Vagina (tissue), 2 donors: ENCODE data around the gene SYTL3. TPM values are rescaled to one million over a fixed set of nuclear protein-coding genes. Genes with fewer than 3 reads are reported as not detected.

ENCODE experiments used
- DNase-seq, 2 donors: peaks; one replicate each; pipeline ENCODE4 v3.0.0-alpha.2; 2017; ENCODE audit errors: extremely low spot score in 2 of 2
- H3K27ac ChIP-seq: fragments of 200-600 bp; sonication (generic); one replicate; pipeline ENCODE4 v1.5.1; 2019
- H3K27me3 ChIP-seq: fragments of 200-600 bp; sonication (generic); one replicate; pipeline ENCODE4 v1.5.1; 2019
- H3K36me3 ChIP-seq, 2 donors: fragments of 200-600 bp; sonication (generic); one replicate each; pipeline ENCODE4 v1.5.1; 2017 to 2019
- H3K4me1 ChIP-seq: fragments of 200-600 bp; sonication (generic); one replicate; pipeline ENCODE4 v1.5.1; 2019
- H3K4me3 ChIP-seq, 2 donors: fragments of 200-600 bp; sonication (generic); 1 replicate in 1 of 2; 2 replicates in 1 of 2; pipeline ENCODE4 v1.5.1; 2016 to 2019
- H3K9me3 ChIP-seq: fragments of 200-600 bp; sonication (generic); one replicate; pipeline ENCODE4 v1.5.1; 2019
- CTCF ChIP-seq, 3 experiments: fragments of 450-650 bp in 2 of 3; fragments of 200-600 bp in 1 of 3; sonication (generic) in 1 of 3; IDR thresholded peaks; one replicate each; pipeline ENCODE4 v1.5.1; 2017 to 2019; ENCODE audit warnings: antibody characterized with exemption in 3 of 3, mild to moderate bottlenecking in 2 of 3, moderate library complexity in 2 of 3
- POLR2A ChIP-seq, 2 donors: fragments of 450-650 bp; IDR thresholded peaks; one replicate each; pipeline ENCODE4 v1.6.1; 2017; ENCODE audit warnings: antibody characterized with exemption in 2 of 2, mild to moderate bottlenecking in 2 of 2, moderate library complexity in 2 of 2
- POLR2AphosphoS5 ChIP-seq, 2 donors: sonication (generic); formaldehyde crosslinking; IDR thresholded peaks; one replicate each; pipeline ENCODE4 v1.9.0; 2017; ENCODE audit warnings: antibody characterized with exemption in 2 of 2, mild to moderate bottlenecking in 2 of 2, low read depth in 1 of 2; ENCODE audit not compliant: insufficient read depth in 1 of 2
- intact Hi-C: fragments of 100-400 bp; cut with DNase I; formaldehyde crosslinking; loops from one replicate; pipeline ENCODE4 v1.15.1; 2023
- total RNA-seq: library from RNA; depleted of rRNA; stranded (reverse); fragments of >200 nt; gene quantifications from one replicate; pipeline ENCODE4 v1.2.3, GENCODE V29; 2016

The SYTL3 gene
- total RNA-seq, 1 donor from 2014 or later: 10.8 TPM

- peak in 1 of 2 donors; percentile 77 for TF ChIP-seq POLR2AphosphoS5 (IDR thresholded peaks at IDR 0.05; ENCODE audit: insufficient read depth in 1 of 2, low read depth in 1 of 2)
- TF ChIP-seq POLR2A (IDR thresholded peaks at IDR 0.05): no peak
- no peak for TF ChIP-seq CTCF (IDR thresholded peaks at IDR 0.05)
- DNase-seq: no peak
- Histone ChIP-seq H3K27me3 (no peaks in the 10 kb centered on the region), H3K36me3 (peaks cover 0 to 61% of the 10 kb centered on the region in 2 donors), H3K9me3 (no peaks in the 10 kb centered on the region), H3K27ac (peak overlapping the region; percentile 66), H3K4me1 (peaks cover 27% of the 10 kb centered on the region), H3K4me3 (no peak overlapping the region)
- intact Hi-C loops: no loop called here
These were observed 123.1 kb downstream of the SYTL3 start for GRCh38 chr6:158772851-158773371.

GRCh38 chr6:158773581-158774449, 124.0 kb downstream of the SYTL3 start:
- peaks cover 0 to 58% of the 10 kb centered on the region in 2 donors for H3K36me3 ChIP-seq
- no peak overlapping the region for H3K4me3 ChIP-seq
- H3K9me3 ChIP-seq: no peaks in the 10 kb centered on the region
- no peak for TF ChIP-seq POLR2A (IDR thresholded peaks at IDR 0.05)
- H3K27ac ChIP-seq: peak overlapping the region; percentile 66
- DNase-seq: no peak
- intact Hi-C loops: no loop called here
- peaks cover 27% of the 10 kb centered on the region for H3K4me1 ChIP-seq
- H3K27me3 ChIP-seq: no peaks in the 10 kb centered on the region

- no peak for TF ChIP-seq POLR2A (IDR thresholded peaks at IDR 0.05)
- no peak for TF ChIP-seq POLR2AphosphoS5 (IDR thresholded peaks at IDR 0.05; ENCODE audit: insufficient read depth in 1 of 2, low read depth in 1 of 2)
- TF ChIP-seq CTCF (IDR thresholded peaks at IDR 0.05): no peak
- Histone ChIP-seq H3K9me3 (no peaks in the 10 kb centered on the region), H3K27ac (no peak overlapping the region), H3K36me3 (peaks cover 0 to 55% of the 10 kb centered on the region in 2 donors), H3K4me1 (peaks cover 27% of the 10 kb centered on the region), H3K27me3 (no peaks in the 10 kb centered on the region), H3K4me3 (no peak overlapping the region)
- DNase-seq: no peak
- intact Hi-C loops: no loop called here
These were observed 125.0 kb downstream of the SYTL3 start for GRCh38 chr6:158774717-158775449.

- H3K27me3 ChIP-seq: no peaks in the 10 kb centered on the region
- H3K27ac ChIP-seq: no peak overlapping the region
- TF ChIP-seq CTCF (IDR thresholded peaks at IDR 0.05) (no peak), POLR2AphosphoS5 (IDR thresholded peaks at IDR 0.05; ENCODE audit: insufficient read depth in 1 of 2, low read depth in 1 of 2) (no peak), POLR2A (IDR thresholded peaks at IDR 0.05) (no peak)
- intact Hi-C loops: no loop called here
- peaks cover 27% of the 10 kb centered on the region for H3K4me1 ChIP-seq
- no peak overlapping the region for H3K4me3 ChIP-seq
- H3K36me3 ChIP-seq: peaks cover 0 to 46% of the 10 kb centered on the region in 2 donors
- DNase-seq: no peak
- H3K9me3 ChIP-seq: no peaks in the 10 kb centered on the region
These were observed 126.0 kb downstream of the SYTL3 start for GRCh38 chr6:158775832-158776231.

GRCh38 chr6:158776737-158777136, 126.9 kb downstream of the SYTL3 start:
- Histone ChIP-seq H3K27me3 (no peaks in the 10 kb centered on the region), H3K27ac (no peak overlapping the region), H3K9me3 (no peaks in the 10 kb centered on the region), H3K36me3 (peaks cover 0 to 43% of the 10 kb centered on the region in 2 donors), H3K4me3 (no peak overlapping the region), H3K4me1 (peaks cover 26% of the 10 kb centered on the region)
- TF ChIP-seq CTCF (IDR thresholded peaks at IDR 0.05): no peak
- TF ChIP-seq POLR2AphosphoS5 (IDR thresholded peaks at IDR 0.05; ENCODE audit: insufficient read depth in 1 of 2, low read depth in 1 of 2): no peak
- TF ChIP-seq POLR2A (IDR thresholded peaks at IDR 0.05): no peak
- intact Hi-C loops: no loop called here
- no peak for DNase-seq
